ENCODE data around the gene RNF157.

The RNF157 gene

GRCh38 chr17:76154936-76155845, 85.1 kb downstream of the RNF157 start:
- no peak for DNase-seq

- DNase-seq, result no peak
Measured at GRCh38 chr17:76154292-76154691, 86.0 kb downstream of the RNF157 start.

GRCh38 chr17:76153640-76154039, 86.7 kb downstream of the RNF157 start:
- DNase-seq, result no peak

GRCh38 chr17:76153202-76153601, 87.1 kb downstream of the RNF157 start:
- no peak for DNase-seq

GRCh38 chr17:76152591-76152990, 87.7 kb downstream of the RNF157 start:
- no peak for DNase-seq

GRCh38 chr17:76151896-76152454, 88.3 kb downstream of the RNF157 start:
- no peak for DNase-seq

GRCh38 chr17:76150712-76151622, 89.3 kb downstream of the RNF157 start:
- no peak for DNase-seq

GRCh38 chr17:76149214-76149613, 91.1 kb downstream of the RNF157 start:
- DNase-seq, result no peak

GRCh38 chr17:76148015-76148326, 92.3 kb downstream of the RNF157 start:
- DNase-seq, result no peak

- DNase-seq, result no peak
Measured at GRCh38 chr17:76147211-76148014, 92.9 kb downstream of the RNF157 start.

GRCh38 chr17:76146053-76146851, 94.0 kb downstream of the RNF157 start:
- DNase-seq, result no peak

GRCh38 chr17:76145231-76146052, 94.9 kb downstream of the RNF157 start:
- peak; percentile 5 for DNase-seq

- DNase-seq, result no peak
Measured at GRCh38 chr17:76142585-76143041, 97.7 kb downstream of the RNF157 start.

- no peak for DNase-seq
Measured at GRCh38 chr17:76142039-76142584, 98.2 kb downstream of the RNF157 start.

GRCh38 chr17:76141212-76142038, 98.9 kb downstream of the RNF157 start, which contains the start of gene FOXJ1:
FOXJ1 (minus strand) TSS chr17:76141245; CDS start chr17:76140395, 850 bp downstream.
- peak; percentile 64 for DNase-seq

- DNase-seq, result no peak
Measured at GRCh38 chr17:76140661-76141211, 99.6 kb downstream of the RNF157 start.

GRCh38 chr17:76139801-76140660, 100.3 kb downstream of the RNF157 start:
- DNase-seq, result no peak

All from NCI-H2029 treated with DMSO at 0.1 percent for 48 hours (cell line).